Measurements from ENCODE around the gene PLXNA4. TPM values are rescaled to one million over a fixed set of nuclear protein-coding genes. Genes with fewer than 3 reads are reported as not detected.

The PLXNA4 gene
- polyA plus RNA-seq, 1 donor = 15.6 TPM

DNA sequence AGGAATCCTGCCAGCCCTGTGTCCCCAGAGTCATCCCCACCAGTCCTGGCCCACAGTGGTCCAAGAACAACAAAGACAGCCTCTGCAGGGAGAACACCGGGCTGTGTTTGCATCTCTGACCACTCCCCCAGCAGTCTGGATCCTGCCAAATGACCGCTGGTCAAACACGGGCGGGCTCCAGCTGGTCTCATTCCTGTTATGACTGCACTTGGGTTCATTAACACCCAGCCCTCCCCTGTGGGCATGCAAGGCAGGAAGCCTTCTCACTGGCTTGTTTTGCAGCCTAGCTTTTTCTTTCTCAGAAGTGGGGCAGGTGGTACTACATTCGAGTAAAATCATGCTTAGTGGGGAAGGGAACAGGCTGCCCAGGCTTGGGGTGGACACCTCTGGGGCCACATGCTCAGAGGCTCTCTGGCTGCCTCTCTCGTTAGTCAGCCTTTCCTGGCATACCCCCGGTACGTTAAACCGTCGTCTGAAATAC lies 190.0 kb downstream of the PLXNA4 start:
- peak; percentile 68 for DNase-seq

- no peak for DNase-seq
Observed at GRCh38 chr7:132383962-132384361, 192.3 kb downstream of the PLXNA4 start.

DNA sequence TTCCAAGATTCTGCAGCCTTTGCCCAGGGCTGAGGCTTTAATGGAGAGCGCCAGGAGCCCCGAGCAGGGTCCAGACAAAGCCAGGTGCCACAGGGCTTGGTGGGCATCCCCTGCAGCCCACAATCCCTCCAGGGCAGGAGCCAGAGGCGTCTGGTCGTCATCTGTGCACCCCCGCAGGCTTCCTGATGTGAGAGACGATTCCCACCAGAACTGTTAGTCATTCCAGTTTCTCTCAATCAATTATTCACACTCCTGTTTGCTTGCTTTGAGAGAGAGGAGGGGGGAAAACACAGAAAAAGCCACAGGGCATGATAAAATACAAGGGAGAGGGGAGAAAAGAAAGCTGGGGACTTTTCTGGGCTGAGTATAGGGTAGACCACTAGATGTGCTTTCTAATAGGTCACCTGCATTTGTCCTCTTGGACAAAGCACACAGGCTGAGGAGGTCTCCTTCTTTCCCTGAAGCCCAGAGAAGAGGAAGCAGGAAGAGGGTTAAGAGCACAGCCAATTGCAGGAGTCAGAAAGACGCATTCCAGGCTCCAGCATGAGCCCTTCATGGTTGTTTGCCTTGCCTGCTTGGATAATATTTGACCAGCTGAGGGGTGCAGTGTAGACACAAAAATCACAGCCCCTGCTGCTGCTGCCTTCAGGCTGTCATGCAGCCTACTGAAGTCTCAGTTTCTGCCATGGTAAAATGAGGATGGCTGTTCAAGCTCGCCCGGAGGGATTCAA lies 194.4 kb downstream of the PLXNA4 start:
- no peak for DNase-seq

- DNase-seq = no peak
Observed at GRCh38 chr7:132380059-132380458, 196.2 kb downstream of the PLXNA4 start.

DNA sequence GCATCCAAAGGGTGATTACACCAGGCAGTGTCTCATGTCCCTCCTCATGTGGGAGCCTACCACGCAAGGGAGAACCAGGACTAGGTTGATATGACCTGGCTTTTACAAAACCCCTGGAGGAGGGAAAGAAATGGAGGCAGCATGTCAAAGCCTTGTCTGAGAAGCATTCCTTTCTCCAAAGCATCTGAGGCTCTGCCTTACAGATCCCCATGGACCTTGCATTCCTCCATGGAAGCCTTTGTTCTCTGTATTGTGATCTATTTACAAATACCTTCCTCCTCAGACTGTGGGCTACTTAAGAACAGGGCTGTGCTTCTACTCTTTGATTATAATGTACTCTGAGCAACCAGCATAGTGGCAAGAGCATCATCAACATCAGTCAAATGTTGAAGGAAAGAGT lies 197.0 kb downstream of the PLXNA4 start:
- no peak for DNase-seq

- no peak for DNase-seq
Observed at GRCh38 chr7:132377703-132378584, 198.3 kb downstream of the PLXNA4 start.

- no peak for DNase-seq
Observed at GRCh38 chr7:132377015-132377414, 199.3 kb downstream of the PLXNA4 start.

GRCh38 chr7:132376361-132377013 lies 199.8 kb downstream of the PLXNA4 start:
- no peak for DNase-seq

GRCh38 chr7:132373879-132374278 lies 202.4 kb downstream of the PLXNA4 start:
- no peak for DNase-seq

- DNase-seq = no peak
Observed at GRCh38 chr7:132373041-132373440, 203.2 kb downstream of the PLXNA4 start.

- DNase-seq = no peak
Observed at GRCh38 chr7:132371948-132372347, 204.3 kb downstream of the PLXNA4 start.

DNA sequence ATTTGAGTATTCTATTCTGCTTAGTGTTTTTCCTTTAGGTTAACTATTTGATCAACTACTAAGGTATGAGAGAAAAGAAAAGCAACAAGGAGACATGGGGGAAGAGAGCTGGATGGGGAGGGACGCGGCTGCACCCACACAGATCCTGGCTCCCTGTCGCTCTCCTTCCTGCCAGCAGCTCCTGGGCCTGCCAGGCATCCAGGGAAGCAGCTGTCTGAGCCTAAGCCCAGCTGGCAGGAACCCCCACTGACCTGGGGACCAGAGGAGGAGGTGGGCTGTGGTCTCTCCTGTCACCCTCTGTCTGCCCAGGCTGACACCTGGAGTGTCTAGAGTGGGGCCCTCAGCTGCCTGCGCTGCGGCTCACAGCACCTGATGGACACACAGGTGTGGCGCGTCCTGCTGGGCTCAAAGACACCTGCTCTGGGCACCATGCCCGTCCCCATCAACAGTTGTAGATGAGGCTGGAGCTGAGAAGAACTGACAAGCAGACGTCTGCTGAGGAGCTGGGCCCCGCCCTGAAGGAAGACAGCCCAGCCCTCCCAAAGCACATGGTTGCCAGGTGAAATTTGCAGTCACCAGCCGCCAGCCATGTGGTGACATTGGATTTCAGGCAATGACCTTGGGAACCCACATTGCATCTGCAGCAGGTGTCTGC lies 207.9 kb downstream of the PLXNA4 start:
- DNase-seq = no peak

GRCh38 chr7:132367795-132368194 lies 208.5 kb downstream of the PLXNA4 start:
- no peak for DNase-seq

GRCh38 chr7:132367004-132367403 lies 209.3 kb downstream of the PLXNA4 start:
- DNase-seq = no peak

DNA sequence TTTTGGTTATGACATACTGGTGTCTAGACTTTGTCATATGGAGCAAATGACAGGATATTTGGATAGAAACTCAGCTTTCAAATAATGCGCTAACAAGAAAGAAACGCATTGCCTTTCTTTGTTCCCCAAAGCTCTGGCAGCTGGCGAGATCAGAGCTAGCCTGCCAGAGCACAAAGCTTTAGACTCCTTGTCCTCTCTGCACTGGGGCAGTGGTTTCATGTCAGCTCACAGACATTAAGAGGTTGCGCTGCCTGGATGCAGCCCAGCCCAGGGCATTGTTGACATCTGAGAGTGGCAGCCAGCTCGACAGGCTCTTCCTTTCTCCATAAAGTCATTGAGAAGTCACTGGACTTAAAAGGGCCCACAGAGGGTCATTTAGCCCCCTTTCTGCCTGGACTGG lies 212.0 kb downstream of the PLXNA4 start:
- DNase-seq = no peak

DNA sequence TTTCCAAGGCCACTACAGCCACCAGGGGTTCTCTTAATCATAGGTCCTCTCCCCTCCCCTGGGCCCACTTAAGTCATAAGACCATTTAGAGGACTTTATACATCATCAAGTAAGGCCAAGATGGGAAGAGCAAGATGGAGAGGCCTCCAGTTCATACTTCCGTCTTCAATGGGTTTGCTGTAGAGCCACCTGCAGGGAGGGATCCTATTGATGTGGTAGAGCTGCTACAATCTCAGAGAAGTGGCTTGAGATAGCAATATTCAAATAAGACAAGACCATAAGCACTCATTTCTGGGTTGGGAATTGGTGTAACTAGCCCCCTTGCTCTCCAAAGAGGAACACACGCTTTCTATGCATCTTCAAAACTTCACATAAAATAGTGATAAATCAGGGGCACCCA lies 214.2 kb downstream of the PLXNA4 start:
- DNase-seq = no peak

- no peak for DNase-seq
Observed at GRCh38 chr7:132361146-132361545, 215.1 kb downstream of the PLXNA4 start.

- DNase-seq = no peak
Observed at GRCh38 chr7:132359743-132360142, 216.5 kb downstream of the PLXNA4 start.

GRCh38 chr7:132355048-132355447 lies 221.2 kb downstream of the PLXNA4 start:
- DNase-seq = no peak

DNA sequence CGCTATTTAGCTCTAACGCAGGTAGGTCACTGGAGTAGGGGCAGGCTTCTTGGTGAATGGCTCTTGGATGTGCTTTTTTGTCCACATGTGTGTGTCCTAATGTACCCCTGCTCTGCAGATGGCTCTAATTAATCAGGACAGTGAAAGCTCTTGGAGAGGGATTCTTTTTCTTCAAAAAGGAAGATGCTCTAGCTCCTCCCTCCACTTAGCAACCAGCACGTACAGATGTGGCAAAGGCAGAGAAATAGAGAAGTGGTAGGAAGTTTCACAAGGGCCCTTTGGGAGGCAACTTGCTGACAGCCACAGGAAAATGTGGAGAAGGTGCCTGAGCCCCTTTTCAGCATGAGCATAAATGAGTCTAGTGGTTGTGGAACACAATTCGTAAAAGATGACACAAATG lies 221.7 kb downstream of the PLXNA4 start:
- no peak for DNase-seq

- no peak for DNase-seq
Observed at GRCh38 chr7:132353936-132354335, 222.3 kb downstream of the PLXNA4 start.

GRCh38 chr7:132352800-132353199 lies 223.5 kb downstream of the PLXNA4 start:
- no peak for DNase-seq

Data from left kidney (tissue), 2 donors.